Stimulated activated memory B cell treated with anti-CD40 and anti-IgM and Interleukin-4, amounts not matched to agents 10 μg/mL and 1 μg/mL and 100 μg/mL, for 72 hours (primary cell): ENCODE measurements around the gene RAPGEF3.

ENCODE experiments used
- ATAC-seq: fragments of 150-1000 bp; cut with Tn5 transposase; 2 replicates; pipeline ENCODE4 v1.10.0; 2021
- H3K27ac Mint-ChIP-seq: one replicate; pipeline ENCODE4 v1.8.0; 2022; ENCODE audit warnings: mild to moderate bottlenecking, mixed read lengths
- H3K27me3 Mint-ChIP-seq: one replicate; pipeline ENCODE4 v1.8.0; 2022; ENCODE audit warnings: mixed read lengths
- H3K36me3 Mint-ChIP-seq: one replicate; pipeline ENCODE4 v1.8.0; 2022; ENCODE audit warnings: mixed read lengths
- H3K4me1 Mint-ChIP-seq: one replicate; pipeline ENCODE4 v1.8.0; 2022; ENCODE audit warnings: mixed read lengths
- H3K4me3 Mint-ChIP-seq: one replicate; pipeline ENCODE4 v1.8.0; 2022; ENCODE audit warnings: mild to moderate bottlenecking, moderate library complexity, mixed read lengths
- H3K9me3 Mint-ChIP-seq: one replicate; pipeline ENCODE4 v1.8.0; 2022; ENCODE audit warnings: mixed read lengths

Gene RAPGEF3

GRCh38 chr12:47773858-47774580 lies 15.3 kb upstream of the RAPGEF3 start:
- peaks cover 53% of the 10 kb centered on the region for H3K4me1 Mint-ChIP-seq
- no peak for ATAC-seq
- H3K9me3 Mint-ChIP-seq: no peaks in the 10 kb centered on the region
- peak overlapping the region; percentile 85 for H3K4me3 Mint-ChIP-seq
- no peaks in the 10 kb centered on the region for H3K27me3 Mint-ChIP-seq
- peak overlapping the region; percentile 83 for H3K27ac Mint-ChIP-seq
- no peaks in the 10 kb centered on the region for H3K36me3 Mint-ChIP-seq

- Mint-ChIP-seq H3K27me3 (no peaks in the 10 kb centered on the region), H3K4me3 (peak within 1 kb of the TSS; percentile 85), H3K36me3 (no peaks in the 10 kb centered on the region), H3K27ac (peak within 1 kb of the TSS; percentile 83), H3K9me3 (no peaks in the 10 kb centered on the region), H3K4me1 (peaks cover 51% of the 10 kb centered on the region)
- peak; percentile 89 for ATAC-seq
These were observed 14.6 kb upstream of the RAPGEF3 start, which contains the start of gene SLC48A1 for GRCh38 chr12:47773062-47773857. TSS of gene SLC48A1 (plus strand) at chr12:47773238. CDS start at chr12:47773305, 67 bp downstream.

- Mint-ChIP-seq H3K36me3 (no peaks in the 10 kb centered on the region), H3K27ac (peak overlapping the region; percentile 61), H3K4me3 (peak overlapping the region; percentile 79), H3K9me3 (no peaks in the 10 kb centered on the region), H3K4me1 (peaks cover 46% of the 10 kb centered on the region), H3K27me3 (no peaks in the 10 kb centered on the region)
- no peak for ATAC-seq
These were observed 14.0 kb upstream of the RAPGEF3 start for GRCh38 chr12:47772738-47773061.

GRCh38 chr12:47772094-47772660 lies 13.5 kb upstream of the RAPGEF3 start:
- no peak for ATAC-seq
- peak overlapping the region; percentile 61 for H3K27ac Mint-ChIP-seq
- H3K36me3 Mint-ChIP-seq: no peaks in the 10 kb centered on the region
- H3K9me3 Mint-ChIP-seq: no peaks in the 10 kb centered on the region
- peak overlapping the region; percentile 79 for H3K4me3 Mint-ChIP-seq
- H3K4me1 Mint-ChIP-seq: peaks cover 41% of the 10 kb centered on the region
- H3K27me3 Mint-ChIP-seq: no peaks in the 10 kb centered on the region

GRCh38 chr12:47771304-47771703 lies 12.6 kb upstream of the RAPGEF3 start:
- H3K4me3 Mint-ChIP-seq: no peak overlapping the region
- H3K9me3 Mint-ChIP-seq: no peaks in the 10 kb centered on the region
- H3K36me3 Mint-ChIP-seq: no peaks in the 10 kb centered on the region

GRCh38 chr12:47770086-47770726 lies 11.5 kb upstream of the RAPGEF3 start:
- no peaks in the 10 kb centered on the region for H3K9me3 Mint-ChIP-seq
- no peak overlapping the region for H3K27ac Mint-ChIP-seq

More at GRCh38 chr12:47771304-47771703, 12.6 kb upstream of the RAPGEF3 start:
- no peaks in the 10 kb centered on the region for H3K27me3 Mint-ChIP-seq
- no peak for ATAC-seq
- H3K27ac Mint-ChIP-seq: no peak overlapping the region
- peaks cover 33% of the 10 kb centered on the region for H3K4me1 Mint-ChIP-seq

GRCh38 chr12:47769234-47770085 lies 10.8 kb upstream of the RAPGEF3 start:
- H3K4me1 Mint-ChIP-seq: peaks cover 17% of the 10 kb centered on the region
- H3K27ac Mint-ChIP-seq: no peak overlapping the region
- ATAC-seq: no peak
- H3K36me3 Mint-ChIP-seq: no peaks in the 10 kb centered on the region
- no peak overlapping the region for H3K4me3 Mint-ChIP-seq
- H3K27me3 Mint-ChIP-seq: no peaks in the 10 kb centered on the region
- no peaks in the 10 kb centered on the region for H3K9me3 Mint-ChIP-seq

More at GRCh38 chr12:47770086-47770726, 11.5 kb upstream of the RAPGEF3 start:
- no peak for ATAC-seq
- Mint-ChIP-seq H3K4me1 (peaks cover 22% of the 10 kb centered on the region), H3K27me3 (no peaks in the 10 kb centered on the region), H3K36me3 (no peaks in the 10 kb centered on the region), H3K4me3 (no peak overlapping the region)

- no peak for ATAC-seq
- H3K4me3 Mint-ChIP-seq: no peak overlapping the region
These were observed 9.7 kb upstream of the RAPGEF3 start for GRCh38 chr12:47768323-47768811.

GRCh38 chr12:47767216-47767724 lies 8.6 kb upstream of the RAPGEF3 start:
- Mint-ChIP-seq H3K27ac (no peak overlapping the region), H3K36me3 (no peaks in the 10 kb centered on the region), H3K4me3 (no peak overlapping the region), H3K4me1 (peaks cover 13% of the 10 kb centered on the region), H3K27me3 (no peaks in the 10 kb centered on the region), H3K9me3 (no peaks in the 10 kb centered on the region)
- peak; percentile 75 for ATAC-seq

More at GRCh38 chr12:47768323-47768811, 9.7 kb upstream of the RAPGEF3 start:
- H3K4me1 Mint-ChIP-seq: peaks cover 18% of the 10 kb centered on the region
- H3K27ac Mint-ChIP-seq: no peak overlapping the region
- no peaks in the 10 kb centered on the region for H3K9me3 Mint-ChIP-seq
- H3K27me3 Mint-ChIP-seq: no peaks in the 10 kb centered on the region
- no peaks in the 10 kb centered on the region for H3K36me3 Mint-ChIP-seq

- H3K4me1 Mint-ChIP-seq: peaks cover 12% of the 10 kb centered on the region
- no peak overlapping the region for H3K27ac Mint-ChIP-seq
- H3K4me3 Mint-ChIP-seq: no peak overlapping the region
- no peak for ATAC-seq
- H3K27me3 Mint-ChIP-seq: no peaks in the 10 kb centered on the region
- no peaks in the 10 kb centered on the region for H3K9me3 Mint-ChIP-seq
- no peaks in the 10 kb centered on the region for H3K36me3 Mint-ChIP-seq
These were observed 8.0 kb upstream of the RAPGEF3 start for GRCh38 chr12:47766502-47767215.

GRCh38 chr12:47763481-47764346 lies 5.0 kb upstream of the RAPGEF3 start:
- no peaks in the 10 kb centered on the region for H3K36me3 Mint-ChIP-seq
- H3K9me3 Mint-ChIP-seq: no peaks in the 10 kb centered on the region
- H3K4me3 Mint-ChIP-seq: no peak overlapping the region
- peak overlapping the region; percentile 4 for H3K27ac Mint-ChIP-seq
- H3K4me1 Mint-ChIP-seq: peaks cover 18% of the 10 kb centered on the region
- peak; percentile 25 for ATAC-seq
- H3K27me3 Mint-ChIP-seq: no peaks in the 10 kb centered on the region

- H3K36me3 Mint-ChIP-seq: no peaks in the 10 kb centered on the region
- ATAC-seq: no peak
- H3K4me1 Mint-ChIP-seq: peaks cover 25% of the 10 kb centered on the region
- H3K9me3 Mint-ChIP-seq: no peaks in the 10 kb centered on the region
- H3K27ac Mint-ChIP-seq: peak overlapping the region; percentile 4
- no peak overlapping the region for H3K4me3 Mint-ChIP-seq
- H3K27me3 Mint-ChIP-seq: no peaks in the 10 kb centered on the region
These were observed 4.3 kb upstream of the RAPGEF3 start for GRCh38 chr12:47762850-47763465.

GRCh38 chr12:47758584-47758833 lies 171 bp downstream of the RAPGEF3 start:
- ATAC-seq: no peak
- H3K9me3 Mint-ChIP-seq: no peaks in the 10 kb centered on the region
- H3K27ac Mint-ChIP-seq: peak overlapping the region; percentile 87
- peak overlapping the region; percentile 67 for H3K4me3 Mint-ChIP-seq
- H3K4me1 Mint-ChIP-seq: peaks cover 59% of the 10 kb centered on the region
- H3K27me3 Mint-ChIP-seq: no peaks in the 10 kb centered on the region
- H3K36me3 Mint-ChIP-seq: no peaks in the 10 kb centered on the region
